ENCODE measurements around the gene ANAPC1.
"Not testable (repeated sequence)": the region's sequence is repeated elsewhere in the genome, so short reads cannot be mapped to it uniquely, and the experiment has no call there.

GRCh38 chr2:111770916-111771658 lies 112.9 kb downstream of the ANAPC1 start:
- TF ChIP-seq CTCF, POLR2A (IDR thresholded peaks at IDR 0.05): not testable (repeated sequence)
